Ammon's horn (tissue), 1 donor: ENCODE data around the gene HIGD1A.

Source experiments
- DNase-seq: peaks from one replicate; pipeline ENCODE4 v3.0.0-alpha.2; 2016; ENCODE audit warnings: low spot score

The HIGD1A gene

DNA sequence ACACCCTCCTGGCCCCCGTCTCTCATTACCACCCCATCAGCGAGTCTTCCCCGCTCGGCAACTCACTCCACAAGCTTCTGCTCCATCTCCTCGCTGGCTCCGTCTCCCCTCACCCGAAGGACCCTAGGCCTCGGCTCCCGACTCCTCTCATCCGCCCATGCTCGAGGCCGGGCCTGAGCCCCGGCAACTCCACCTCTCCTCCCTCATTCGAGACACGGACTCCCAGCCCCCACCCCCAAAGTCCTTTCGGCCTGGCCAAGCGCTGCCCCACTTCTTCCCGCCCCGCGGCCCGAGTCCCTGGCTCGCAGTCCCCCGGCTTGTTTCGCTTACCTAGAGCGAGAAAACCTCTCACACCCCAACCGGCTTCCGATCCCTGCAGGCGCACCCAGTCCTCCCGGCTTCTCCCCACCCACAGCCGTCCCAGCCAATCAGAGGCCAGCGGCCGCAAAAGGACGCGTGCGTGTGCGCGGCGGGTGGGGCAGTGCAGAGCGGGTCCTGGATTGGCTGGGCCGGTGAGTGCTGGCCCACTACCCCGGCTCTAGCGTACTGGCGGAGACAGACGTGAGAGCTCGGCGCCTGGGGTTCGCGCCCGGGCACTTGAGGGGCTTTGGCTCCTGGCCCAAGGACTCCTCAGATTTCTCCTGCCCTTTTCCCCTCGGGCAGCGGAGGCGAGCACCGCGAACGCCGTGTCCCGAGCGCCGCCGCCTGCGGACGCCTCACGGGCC lies at the start of gene HIGD1A:
HIGD1A (minus strand) TSS at position 385 of the 725 bp plus-strand sequence. CDS start 10,237 bp downstream, outside the sequence.
- DNase-seq: peak; percentile 99

GRCh38 chr3:42853739-42854302 lies 49.5 kb upstream of the HIGD1A start:
- DNase-seq: no peak

- DNase-seq: no peak
These were observed 48.8 kb upstream of the HIGD1A start for GRCh38 chr3:42853056-42853455.

GRCh38 chr3:42852441-42852840 lies 48.2 kb upstream of the HIGD1A start:
- no peak for DNase-seq

GRCh38 chr3:42851228-42851834 lies 47.0 kb upstream of the HIGD1A start:
- no peak for DNase-seq

DNA sequence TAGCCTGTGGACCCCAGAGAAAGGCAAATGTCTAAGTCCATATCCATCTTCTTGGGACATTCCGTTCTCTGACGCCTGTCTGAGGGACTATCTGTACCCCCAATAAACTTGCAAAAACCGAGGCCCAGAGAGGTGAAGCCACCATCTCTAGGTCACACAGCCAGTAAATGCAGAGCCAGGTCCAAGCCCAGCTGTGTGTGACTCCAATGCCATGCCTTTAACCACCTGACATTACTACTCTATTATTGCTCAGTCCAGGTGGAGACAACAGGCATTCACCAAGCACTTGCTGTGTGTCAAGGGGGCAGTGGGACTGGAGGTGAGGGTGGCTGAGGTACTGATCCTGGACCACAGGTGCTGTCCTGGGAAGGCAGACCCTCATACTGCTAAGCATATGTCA lies 46.0 kb upstream of the HIGD1A start:
- DNase-seq: no peak

GRCh38 chr3:42849017-42849416 lies 44.7 kb upstream of the HIGD1A start:
- DNase-seq: no peak

GRCh38 chr3:42847731-42848130 lies 43.4 kb upstream of the HIGD1A start:
- DNase-seq: no peak

DNA sequence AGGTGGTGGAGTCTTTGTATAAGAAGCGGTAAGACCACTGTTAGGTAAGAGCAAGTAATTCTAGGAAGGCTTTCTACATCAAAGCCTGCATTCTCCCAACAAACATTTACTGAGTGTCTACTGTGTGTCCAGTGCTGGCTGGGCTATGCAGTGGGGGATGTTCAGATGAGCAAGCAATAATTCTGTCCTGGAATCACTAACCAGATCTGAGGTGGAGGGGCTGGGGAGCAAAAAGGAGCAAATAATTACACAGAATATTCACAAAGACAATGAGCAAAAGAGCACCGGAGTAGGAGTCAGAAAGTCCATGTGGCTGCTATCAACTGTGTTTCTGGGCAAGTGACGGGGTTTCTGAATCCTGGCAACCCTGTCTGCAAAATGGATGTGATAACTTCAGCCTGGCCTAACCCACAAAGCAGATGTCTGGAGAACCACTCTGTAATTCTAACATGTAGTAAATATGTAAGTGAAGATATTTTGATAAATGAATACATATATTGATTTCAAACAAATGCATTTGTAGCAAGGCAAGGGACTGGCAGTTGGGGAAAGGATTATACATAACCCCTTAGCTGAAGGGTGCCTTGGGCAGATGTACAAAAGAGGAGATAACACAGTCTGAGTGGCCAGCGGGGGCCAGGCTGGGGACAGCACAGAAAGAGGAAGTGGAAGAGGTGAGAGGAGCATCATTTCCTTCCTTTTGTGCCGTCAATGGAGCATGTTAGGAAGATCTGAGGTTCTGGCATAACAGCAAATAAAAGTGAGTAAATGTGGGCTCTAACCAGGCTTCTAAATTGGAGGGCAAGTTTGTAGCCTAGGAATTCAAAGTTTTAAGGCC lies 42.6 kb upstream of the HIGD1A start:
- DNase-seq: peak; percentile 78

GRCh38 chr3:42844815-42845214 lies 40.5 kb upstream of the HIGD1A start:
- no peak for DNase-seq

- DNase-seq: no peak
These were observed 40.1 kb upstream of the HIGD1A start for GRCh38 chr3:42844412-42844713.

GRCh38 chr3:42843713-42844411 lies 39.6 kb upstream of the HIGD1A start:
- DNase-seq: no peak

DNA sequence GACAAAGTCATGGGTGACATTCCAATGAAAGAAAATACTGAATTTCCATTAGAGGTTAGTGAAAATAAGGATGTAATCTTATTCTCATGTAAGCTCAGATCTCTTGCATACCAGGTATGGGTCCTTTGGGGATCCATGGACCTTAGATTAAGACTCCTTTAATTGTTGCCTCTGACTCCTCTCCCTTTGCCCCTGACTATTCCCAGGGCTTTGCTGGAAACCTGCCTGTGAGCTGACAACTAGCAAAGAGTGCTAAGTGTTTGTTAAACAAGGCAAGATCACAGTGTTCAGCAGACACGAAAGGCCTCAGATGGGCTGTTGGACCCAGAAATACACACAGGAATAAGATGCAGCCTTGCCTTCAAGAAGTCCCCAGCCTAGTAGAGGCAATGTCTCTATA lies 37.0 kb upstream of the HIGD1A start:
- DNase-seq: no peak

GRCh38 chr3:42839616-42840015 lies 35.3 kb upstream of the HIGD1A start:
- peak; percentile 85 for DNase-seq

- DNase-seq: no peak
These were observed 34.3 kb upstream of the HIGD1A start for GRCh38 chr3:42838571-42838970.

GRCh38 chr3:42836150-42837123 lies 32.1 kb upstream of the HIGD1A start:
- DNase-seq: no peak

DNA sequence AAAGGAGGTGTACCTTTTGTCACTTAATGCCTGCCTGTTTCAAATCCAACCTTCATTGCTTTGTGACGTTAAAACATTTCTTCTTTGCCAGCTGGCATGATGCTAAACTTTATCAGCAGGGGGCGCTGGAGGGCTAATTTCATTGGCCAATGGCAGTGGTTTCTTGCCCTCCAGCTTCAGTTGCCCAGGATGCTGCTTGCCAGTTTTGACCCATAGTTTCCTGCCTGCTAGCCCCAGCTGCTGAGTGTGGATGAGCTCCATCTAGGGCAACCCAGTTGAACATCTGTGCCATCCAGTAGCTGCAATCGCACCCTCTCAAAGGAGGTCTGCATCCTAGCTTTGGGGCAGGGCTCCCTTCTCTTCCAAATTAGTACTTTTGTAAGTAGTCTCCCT lies 27.0 kb upstream of the HIGD1A start:
- peak; percentile 73 for DNase-seq

DNA sequence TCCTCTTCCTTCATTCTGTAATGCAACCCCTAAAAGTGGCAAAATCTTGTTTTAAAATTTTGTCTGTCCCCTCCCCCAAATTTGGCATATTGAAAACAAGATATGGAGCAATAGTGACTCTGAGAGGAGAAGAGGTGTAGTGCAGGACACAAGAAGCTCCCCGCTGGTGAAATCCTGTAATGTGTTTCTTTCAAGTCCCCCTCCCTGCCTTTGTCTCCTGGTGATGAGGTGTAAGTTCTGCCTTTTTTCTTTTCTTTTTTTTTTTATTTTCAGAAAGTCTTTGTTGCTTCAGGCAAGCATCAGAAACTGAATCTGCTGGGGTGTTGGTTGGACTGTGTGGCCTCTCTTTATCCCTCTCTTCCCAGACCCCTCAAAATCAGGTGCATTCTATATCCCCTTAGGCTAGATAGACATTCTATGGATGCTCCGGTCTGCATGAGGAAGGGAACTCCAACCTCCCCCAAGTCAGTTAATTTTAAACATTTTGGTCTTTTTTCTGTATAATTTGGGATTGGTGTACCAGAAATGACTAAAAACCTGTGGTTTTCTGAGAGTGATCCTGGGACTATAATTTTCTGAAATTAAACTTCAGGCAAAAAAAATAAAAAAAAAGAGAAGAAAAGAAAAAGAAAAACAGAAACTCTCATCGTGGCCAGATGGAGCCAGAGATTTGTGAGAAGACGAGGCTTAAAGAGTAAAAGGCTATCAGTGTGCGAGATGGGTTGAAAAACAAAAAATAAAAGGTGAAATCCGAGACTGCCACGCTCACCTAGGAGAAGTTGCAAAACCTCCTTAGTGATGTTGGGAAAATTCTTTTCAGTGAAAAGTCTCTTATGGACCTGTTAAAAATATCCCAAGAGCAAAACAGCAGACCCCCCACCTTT lies 26.4 kb upstream of the HIGD1A start:
- no peak for DNase-seq

DNA sequence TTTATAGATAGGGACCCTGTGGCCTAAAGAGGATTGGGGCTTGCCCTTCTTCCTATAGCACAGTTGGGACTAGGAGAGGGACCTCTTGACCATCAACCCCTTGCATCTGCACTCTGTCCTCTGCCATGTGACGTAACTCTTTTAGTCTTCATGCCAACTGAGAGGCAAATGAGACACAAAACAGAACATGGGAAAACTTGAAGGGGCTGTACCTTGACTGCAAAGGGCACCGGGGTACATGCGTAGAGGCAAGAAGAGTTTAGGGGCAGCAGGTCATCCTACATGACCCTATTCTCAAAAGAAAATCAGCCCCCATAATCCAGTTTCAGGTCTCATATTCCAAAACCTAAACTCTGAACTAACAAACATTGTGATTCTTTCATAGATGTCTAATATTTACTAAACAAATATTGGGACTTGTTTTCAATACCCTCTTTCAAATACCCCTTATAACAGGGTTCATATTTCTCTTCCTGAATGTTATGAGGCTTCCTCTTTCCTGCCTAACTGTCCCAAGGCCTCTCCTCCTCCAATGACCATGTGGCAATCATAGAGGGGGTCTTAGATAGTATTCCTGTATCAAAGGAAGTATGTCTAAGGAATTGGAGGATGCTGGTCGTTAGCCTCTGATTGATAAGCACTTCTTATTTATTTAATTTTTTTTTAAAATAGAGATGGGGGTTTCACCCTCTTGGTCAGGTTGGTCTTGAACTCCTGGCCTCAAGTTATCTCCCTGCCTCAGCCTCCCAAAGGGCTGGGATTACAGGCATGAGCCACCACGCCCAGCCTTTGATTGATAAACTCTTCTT lies 25.5 kb upstream of the HIGD1A start:
- DNase-seq: no peak
